ENCODE results near the gene INO80B.

INO80B gene

GRCh38 chr2:74491648-74492544 lies 37.0 kb downstream of the INO80B start:
- DNase-seq, result no peak
- no peak for TF ChIP-seq POLR2A (IDR thresholded peaks at IDR 0.05; ENCODE audit: low read length)
- TF ChIP-seq GATA1 (IDR thresholded peaks at IDR 0.05; ENCODE audit: low read depth, low read length), result no peak

GRCh38 chr2:74493546-74493945 lies 38.7 kb downstream of the INO80B start:
- no peak for DNase-seq
- no peak for TF ChIP-seq GATA1 (IDR thresholded peaks at IDR 0.05; ENCODE audit: low read depth, low read length)
- no peak for TF ChIP-seq POLR2A (IDR thresholded peaks at IDR 0.05; ENCODE audit: low read length)

- TF ChIP-seq POLR2A (IDR thresholded peaks at IDR 0.05; ENCODE audit: low read length), result no peak
- no peak for TF ChIP-seq GATA1 (IDR thresholded peaks at IDR 0.05; ENCODE audit: low read depth, low read length)
- no peak for DNase-seq
Observed at GRCh38 chr2:74495440-74495839, 40.6 kb downstream of the INO80B start.

- no peak for TF ChIP-seq POLR2A (IDR thresholded peaks at IDR 0.05; ENCODE audit: low read length)
- no peak for TF ChIP-seq GATA1 (IDR thresholded peaks at IDR 0.05; ENCODE audit: low read depth, low read length)
- no peak for DNase-seq
Observed at GRCh38 chr2:74496997-74497776, 42.3 kb downstream of the INO80B start.

GRCh38 chr2:74497777-74498499 lies 43.1 kb downstream of the INO80B start:
- peak in 1 of 2 experiments; percentile 36 for DNase-seq
- no peak for TF ChIP-seq GATA1 (IDR thresholded peaks at IDR 0.05; ENCODE audit: low read depth, low read length)
- TF ChIP-seq POLR2A (IDR thresholded peaks at IDR 0.05; ENCODE audit: low read length), result no peak

GRCh38 chr2:74498500-74499266 lies 43.8 kb downstream of the INO80B start:
- no peak for TF ChIP-seq GATA1 (IDR thresholded peaks at IDR 0.05; ENCODE audit: low read depth, low read length)
- TF ChIP-seq POLR2A (IDR thresholded peaks at IDR 0.05; ENCODE audit: low read length), result peak; percentile 25
- peak in 1 of 2 experiments; percentile 66 for DNase-seq

- TF ChIP-seq GATA1 (IDR thresholded peaks at IDR 0.05; ENCODE audit: low read depth, low read length) (no peak), POLR2A (IDR thresholded peaks at IDR 0.05; ENCODE audit: low read length) (no peak)
- DNase-seq, result peak; percentile 46 to 56
Observed at GRCh38 chr2:74499267-74499939, 44.5 kb downstream of the INO80B start, which contains the start of gene LBX2. Gene LBX2 (minus strand): TSS chr2:74499603. CDS start chr2:74499537, 66 bp downstream.

GRCh38 chr2:74499940-74500577 lies 45.2 kb downstream of the INO80B start:
- no peak for TF ChIP-seq GATA1 (IDR thresholded peaks at IDR 0.05; ENCODE audit: low read depth, low read length)
- TF ChIP-seq POLR2A (IDR thresholded peaks at IDR 0.05; ENCODE audit: low read length), result no peak
- DNase-seq, result no peak

- no peak for TF ChIP-seq POLR2A (IDR thresholded peaks at IDR 0.05; ENCODE audit: low read length)
- TF ChIP-seq GATA1 (IDR thresholded peaks at IDR 0.05; ENCODE audit: low read depth, low read length), result no peak
- no peak for DNase-seq
Observed at GRCh38 chr2:74500578-74500946, 45.7 kb downstream of the INO80B start.

- TF ChIP-seq GATA1 (IDR thresholded peaks at IDR 0.05; ENCODE audit: low read depth, low read length) (no peak), POLR2A (IDR thresholded peaks at IDR 0.05; ENCODE audit: low read length) (no peak)
- DNase-seq, result peak in 1 of 2 experiments; percentile 54
Observed at GRCh38 chr2:74501335-74502071, 46.6 kb downstream of the INO80B start.

GRCh38 chr2:74502147-74502719 lies 47.3 kb downstream of the INO80B start:
- TF ChIP-seq GATA1 (IDR thresholded peaks at IDR 0.05; ENCODE audit: low read depth, low read length) (no peak), POLR2A (IDR thresholded peaks at IDR 0.05; ENCODE audit: low read length) (no peak)
- peak; percentile 41 to 70 for DNase-seq
